Fibroblast of skin of right biceps (primary cell): ENCODE data around the gene QSOX2.

Experiments used
- DNase-seq: peaks from one replicate; pipeline ENCODE4 v3.0.0-alpha.2; 2013

Gene QSOX2, protein sequence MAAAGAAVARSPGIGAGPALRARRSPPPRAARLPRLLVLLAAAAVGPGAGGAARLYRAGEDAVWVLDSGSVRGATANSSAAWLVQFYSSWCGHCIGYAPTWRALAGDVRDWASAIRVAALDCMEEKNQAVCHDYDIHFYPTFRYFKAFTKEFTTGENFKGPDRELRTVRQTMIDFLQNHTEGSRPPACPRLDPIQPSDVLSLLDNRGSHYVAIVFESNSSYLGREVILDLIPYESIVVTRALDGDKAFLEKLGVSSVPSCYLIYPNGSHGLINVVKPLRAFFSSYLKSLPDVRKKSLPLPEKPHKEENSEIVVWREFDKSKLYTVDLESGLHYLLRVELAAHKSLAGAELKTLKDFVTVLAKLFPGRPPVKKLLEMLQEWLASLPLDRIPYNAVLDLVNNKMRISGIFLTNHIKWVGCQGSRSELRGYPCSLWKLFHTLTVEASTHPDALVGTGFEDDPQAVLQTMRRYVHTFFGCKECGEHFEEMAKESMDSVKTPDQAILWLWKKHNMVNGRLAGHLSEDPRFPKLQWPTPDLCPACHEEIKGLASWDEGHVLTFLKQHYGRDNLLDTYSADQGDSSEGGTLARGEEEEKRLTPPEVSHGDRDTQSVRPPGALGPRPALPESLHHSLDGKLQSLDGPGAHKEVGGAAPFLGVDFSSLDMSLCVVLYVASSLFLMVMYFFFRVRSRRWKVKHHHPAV

DNA sequence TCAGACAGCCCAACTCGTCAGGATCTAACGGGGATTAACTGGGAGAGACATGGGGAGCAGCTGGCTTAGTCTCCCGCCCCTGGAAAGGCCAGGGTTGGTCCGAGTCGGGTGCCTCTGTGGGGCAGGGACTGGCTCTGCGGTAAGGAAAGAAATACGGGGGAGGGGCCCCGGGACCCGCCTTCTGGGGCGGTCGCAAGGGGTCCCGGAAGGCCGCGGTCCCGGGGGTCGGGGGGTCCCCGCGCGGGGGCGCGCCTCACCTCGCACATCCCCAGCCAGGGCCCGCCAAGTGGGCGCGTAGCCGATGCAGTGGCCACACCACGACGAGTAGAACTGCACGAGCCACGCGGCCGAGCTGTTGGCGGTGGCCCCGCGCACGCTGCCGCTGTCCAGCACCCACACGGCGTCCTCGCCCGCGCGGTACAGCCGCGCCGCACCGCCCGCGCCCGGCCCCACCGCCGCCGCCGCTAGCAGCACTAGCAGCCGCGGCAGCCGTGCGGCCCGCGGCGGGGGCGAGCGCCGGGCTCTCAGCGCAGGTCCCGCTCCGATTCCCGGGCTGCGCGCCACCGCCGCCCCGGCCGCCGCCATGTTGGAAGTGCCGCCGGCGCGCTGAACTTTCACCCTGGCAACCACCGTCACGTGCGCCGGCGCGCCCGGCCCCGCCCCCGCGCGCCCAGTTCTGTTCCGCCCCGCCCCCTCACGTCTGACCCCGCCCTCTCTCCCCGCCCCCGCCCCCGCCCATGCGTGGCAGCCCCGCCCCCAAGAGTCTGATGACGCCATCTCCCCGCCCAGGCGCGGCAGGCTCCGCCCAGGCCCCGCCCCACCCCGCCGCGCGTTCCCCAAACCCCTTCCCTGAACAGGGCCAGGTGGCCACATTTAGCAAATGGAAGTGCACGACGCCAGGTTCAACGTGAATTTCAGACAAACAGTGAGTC, at the start of gene QSOX2:
TSS of gene QSOX2 (minus strand) at position 594 of the 932 bp plus-strand sequence. CDS start at position 585, 9 bp downstream.
- DNase-seq: peak; percentile 77

DNA sequence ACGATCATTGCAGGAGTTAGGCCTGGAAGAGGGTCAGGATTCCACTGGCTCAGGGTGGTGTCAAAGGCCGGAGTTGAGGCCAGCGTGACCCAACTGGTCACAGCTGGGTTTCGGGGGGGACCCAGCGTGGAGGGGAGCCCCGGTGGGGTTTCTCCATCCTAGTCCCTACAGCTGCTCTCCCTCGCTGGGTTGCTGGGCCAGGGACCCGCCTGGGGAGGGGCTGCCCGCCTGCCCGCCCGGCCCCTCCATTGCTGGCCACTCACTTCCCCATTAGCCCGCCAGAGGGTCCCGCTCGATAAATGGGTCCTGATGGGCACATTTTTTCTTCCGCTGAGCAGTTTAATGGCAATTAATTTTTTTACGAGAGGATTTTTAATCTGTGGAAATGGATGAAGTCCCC, 49.4 kb upstream of the QSOX2 start:
- DNase-seq: no peak

DNA sequence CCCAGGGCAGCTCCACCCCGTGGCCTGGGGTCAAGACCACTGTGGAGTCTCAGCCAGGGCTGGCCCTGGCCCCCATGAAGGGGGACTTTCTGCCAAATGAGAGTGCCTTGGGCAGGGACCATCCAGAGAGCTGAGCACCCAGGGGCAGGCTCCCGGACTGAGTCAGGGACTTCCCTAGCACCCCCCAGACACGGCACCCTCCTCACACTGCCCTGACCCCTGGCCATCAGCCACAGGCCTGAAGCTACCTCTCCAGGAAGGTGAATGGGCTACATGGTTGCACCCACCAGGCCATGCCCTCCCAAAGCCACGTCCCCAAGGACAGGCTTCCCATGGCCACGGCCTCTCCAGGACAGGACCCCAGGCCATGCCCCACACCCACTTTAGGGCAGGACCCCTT, 48.8 kb upstream of the QSOX2 start:
- no peak for DNase-seq

DNA sequence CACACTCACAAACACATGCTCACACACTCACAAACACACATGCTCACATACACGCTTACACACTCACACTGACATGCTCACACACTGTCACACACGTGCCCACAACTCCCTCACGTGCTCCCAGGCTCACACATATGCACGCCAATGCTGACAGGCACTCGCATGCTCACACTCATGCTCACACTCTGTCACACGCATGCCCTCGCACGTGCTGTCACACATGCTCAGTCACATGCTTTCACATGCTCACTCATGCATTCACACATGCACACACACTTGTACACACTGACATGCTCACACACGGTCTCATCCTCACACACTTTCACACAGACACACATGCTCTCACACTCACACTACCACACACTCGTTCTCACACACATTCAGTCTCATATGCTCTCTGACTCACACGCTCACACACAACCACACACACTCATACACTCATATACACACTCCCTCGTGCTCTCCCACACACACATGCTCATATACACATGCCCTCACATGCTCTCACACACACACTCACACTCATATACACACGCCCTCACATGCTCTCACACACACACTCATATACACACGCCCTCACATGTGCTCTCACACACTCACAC, 48.0 kb upstream of the QSOX2 start:
- no peak for DNase-seq

DNA sequence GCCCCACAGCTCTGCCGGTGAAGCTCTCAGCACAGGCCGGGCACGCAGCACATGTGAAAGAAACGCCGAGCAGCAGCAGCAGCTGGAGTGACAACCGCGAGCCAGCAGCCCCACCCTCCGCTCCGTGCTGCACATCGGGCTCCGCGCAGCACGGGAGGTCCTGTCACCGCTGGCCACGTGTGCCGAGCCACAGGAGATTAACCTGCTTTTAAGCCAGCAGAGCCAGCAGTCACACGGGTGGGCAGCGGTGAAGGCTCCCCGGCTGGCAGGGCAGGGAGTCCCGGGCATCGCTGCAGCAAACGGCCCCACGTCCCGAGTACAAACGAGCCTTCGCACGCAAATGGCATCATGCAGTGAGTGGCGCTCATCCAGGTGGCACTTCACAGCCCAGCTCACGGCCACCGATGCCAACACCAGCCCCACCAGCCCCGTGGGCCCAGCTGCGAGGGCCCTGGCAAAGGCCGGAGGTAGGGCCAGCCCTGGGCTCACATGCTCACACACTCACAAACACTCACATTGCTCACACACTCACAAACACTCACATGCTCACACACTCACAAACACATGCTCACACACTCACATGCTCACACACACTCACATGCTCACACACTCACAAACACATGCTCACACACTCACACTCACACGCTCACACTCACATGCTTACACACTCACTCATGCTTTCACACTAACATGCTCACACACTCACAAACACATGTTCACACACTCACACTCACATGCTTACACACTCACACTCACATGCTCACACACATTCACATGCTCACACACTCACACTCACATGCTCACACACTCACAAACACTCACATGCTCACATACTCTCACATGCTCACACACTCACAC, 47.2 kb upstream of the QSOX2 start:
- DNase-seq: no peak

DNA sequence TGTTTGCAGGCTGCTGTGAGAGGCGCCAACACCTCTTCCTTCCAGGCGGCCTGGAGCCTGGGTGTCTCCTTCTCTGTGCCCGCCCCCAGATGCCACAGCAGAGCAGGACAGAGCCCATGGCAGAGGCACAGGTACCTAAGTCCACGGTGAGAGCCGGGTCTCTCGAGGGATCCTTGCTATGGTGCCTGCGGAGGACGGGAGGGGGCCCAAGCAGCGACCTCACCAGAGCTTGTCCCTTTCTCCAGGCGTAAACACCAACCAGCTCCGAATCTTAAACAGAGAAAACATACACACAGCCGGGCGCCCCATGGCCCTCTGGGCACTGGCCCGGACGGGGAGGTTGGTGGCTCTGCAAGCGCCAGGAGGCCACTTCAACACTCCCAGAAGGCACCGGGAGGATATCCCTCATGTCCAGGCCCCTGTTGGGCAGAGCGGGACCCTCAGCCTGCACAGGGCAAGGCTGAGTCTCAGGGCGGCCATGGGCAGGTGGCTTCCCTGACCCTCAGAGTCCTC, 46.5 kb upstream of the QSOX2 start:
- DNase-seq: no peak

DNA sequence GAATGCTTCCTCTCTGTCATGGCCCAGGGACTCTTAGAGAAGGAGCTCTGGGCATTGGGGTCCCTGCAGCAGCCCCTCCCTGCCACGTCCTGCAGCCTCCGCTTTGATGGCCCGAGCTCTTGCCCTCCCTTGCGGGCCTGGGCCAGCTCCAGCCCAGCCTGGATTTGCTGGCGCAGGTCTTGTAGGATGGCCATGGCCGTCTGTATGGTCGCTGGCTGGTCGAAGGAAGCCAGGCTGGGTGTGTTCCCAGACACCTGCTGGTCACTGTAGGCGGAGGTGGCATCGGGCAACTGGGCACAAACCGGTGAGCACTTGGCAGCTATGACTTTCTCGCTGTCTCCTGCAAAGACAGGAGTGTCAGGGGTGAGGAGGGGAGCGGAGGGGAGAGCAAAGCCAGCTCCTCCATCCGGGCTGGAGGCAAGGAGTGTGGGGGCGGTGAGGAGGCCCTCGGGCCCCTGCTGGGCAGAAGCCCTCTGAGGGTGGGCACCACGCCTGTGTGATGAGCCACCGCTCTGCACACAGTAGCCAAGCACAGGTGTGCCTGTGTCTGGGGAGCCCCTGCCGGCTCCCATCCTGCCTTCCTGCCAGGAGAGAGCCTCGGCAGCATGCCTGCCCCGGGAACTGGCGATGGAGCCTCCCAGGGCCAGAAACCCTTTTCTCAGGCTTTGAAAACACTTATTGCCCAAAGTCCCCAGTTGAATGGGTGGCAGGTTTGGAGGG, 45.9 kb upstream of the QSOX2 start:
- DNase-seq: no peak

DNA sequence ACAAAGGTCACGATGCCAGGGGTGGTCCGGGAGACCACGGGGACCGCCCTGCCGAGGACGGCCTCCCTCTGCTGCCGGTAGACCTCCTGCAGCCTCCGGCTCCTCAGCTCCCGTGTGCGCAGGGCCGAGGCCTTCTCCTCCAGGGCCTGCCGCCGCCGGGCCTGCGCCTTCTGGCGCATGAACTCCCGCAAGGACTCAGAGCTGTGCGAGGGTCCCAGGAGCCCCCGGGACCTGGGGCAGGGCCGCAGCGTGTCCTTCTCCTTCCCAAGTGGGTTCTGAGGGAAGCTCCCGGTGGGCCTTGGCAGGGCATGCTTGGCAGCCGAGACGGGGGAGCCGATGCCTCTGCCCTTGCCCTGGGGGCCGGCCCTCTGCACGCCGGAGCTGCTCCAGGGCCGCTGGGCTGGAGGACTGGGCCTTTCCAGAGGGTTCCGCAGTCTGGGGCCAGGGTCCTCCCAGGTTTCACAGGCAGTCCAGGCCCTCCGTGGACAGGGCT, 44.9 kb upstream of the QSOX2 start:
- DNase-seq: no peak

DNA sequence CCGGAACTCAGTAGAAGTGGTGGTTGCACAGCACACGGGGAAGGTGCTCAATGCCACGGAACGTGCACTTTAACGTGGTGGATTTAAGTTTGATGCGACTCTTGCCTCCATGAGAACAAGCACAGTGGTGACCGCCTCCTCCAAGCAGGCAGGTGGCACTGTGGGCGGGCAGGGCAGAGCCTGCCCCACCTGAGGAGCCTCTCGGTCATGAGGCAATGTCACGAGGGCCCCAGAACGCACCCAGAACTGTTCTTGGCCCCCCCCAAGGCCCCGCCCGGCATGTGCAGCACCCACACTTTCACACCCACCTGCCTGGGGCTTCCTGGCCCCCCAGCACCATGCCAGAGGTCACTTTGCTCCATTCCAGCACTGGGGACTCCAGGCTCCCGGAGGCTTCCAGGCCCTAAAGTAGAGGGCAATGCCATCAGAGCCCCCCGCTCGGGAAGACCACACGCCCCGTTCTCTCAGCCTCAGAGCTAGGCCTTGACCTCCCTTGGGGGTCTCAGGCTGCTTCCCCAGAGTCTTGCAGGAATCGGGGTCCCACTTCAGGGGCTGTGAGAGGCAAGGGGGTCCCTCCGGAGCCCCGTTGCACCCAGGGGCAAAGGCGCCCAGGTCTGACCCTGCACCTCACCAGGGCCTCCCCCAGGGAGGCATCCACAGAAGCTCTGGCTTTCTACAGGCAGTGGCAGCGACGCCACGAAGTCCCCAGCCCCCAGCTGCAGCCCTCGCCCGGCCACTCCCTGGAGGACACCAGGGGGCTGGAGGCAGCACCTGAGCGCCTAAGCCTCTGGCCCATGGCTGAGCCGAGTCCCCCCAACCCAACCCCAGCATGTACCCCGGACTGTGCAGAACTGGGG, 44.3 kb upstream of the QSOX2 start:
- no peak for DNase-seq

DNA sequence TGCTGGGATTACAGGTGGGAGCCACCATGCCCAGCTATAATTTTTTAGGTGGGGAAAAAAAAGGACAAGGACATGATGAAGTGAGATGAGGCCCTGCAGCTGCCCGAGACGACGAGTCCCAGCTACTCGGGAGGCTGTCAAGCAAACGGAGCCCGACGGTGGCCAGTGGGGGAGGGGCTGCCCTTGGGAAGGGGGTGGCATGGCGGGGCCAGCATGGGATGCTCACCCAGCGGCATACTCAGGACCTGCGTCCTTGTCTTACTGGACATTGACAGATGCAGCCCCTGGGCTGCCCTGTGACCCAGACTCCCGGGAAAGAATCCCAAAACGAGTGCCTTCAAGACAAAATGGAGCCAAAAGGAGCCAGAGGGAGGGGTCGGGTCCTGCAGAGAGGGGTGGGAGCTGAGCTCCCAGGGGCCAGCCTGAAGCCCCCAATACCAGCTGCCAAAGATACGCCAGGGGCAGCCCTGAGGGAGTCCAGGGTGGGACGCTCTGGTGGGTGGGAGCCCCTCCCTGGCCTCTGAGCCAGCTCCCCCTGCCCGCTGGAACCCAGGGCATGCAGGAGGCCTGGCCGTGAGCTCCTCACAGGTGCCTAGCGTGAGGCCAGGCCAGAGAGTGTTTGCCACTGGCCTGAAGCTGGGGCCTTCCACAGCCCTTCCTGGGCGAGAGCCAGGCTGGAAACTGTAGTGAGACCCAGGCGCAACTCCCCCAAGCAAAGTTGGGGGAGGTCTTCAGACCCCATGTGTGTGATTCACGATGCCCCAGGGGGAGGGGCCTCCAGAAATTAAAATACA, 42.5 kb upstream of the QSOX2 start:
- no peak for DNase-seq

DNA sequence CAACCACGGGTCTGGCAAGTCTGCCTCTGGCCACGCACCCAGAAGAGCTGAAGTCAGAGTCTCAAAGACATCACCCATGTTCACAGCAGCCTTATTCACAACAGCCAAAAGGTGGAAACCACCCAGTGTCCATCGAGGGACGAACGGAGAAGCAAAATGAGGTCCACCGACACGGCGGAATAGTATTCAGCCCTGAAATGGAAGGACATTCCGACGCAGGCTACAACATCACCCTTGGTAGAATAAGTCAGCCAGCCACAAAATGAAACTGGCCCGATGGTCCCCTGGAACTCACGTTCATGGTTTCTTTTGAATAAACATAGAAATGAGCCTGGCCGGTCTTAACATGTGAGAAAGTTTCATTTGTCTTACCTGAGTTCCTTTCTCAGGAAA, 41.4 kb upstream of the QSOX2 start:
- DNase-seq: no peak

DNA sequence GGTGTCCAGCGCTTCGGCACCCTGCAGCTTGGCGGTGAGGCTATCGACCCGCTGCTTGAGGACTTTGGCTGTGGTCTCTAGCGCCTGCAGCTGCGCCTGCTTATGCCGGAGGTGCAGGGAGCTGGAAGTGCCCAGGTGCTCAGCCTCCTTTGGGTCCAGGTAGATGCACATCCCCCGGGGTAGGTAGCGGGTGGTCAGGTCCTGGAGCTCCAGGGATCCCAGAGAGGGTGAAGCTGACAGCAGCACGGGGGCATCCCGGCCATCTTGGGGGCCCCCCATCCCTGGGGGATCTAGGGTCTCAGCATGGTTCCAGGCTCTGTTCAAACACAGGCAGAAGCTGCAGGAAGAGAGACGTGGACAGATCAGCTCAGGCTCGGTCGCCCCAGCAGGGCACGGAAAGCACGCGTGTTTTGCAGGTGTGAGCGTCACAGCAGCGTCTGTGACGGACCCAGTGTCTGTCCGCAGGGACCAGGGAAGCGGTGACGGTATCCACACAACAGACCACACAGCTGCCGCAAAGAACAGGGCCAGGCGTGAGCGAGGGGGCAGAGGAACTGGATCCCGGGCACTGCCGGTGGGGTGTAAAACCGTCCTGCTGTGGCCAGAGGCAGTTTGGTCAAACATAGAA, 40.9 kb upstream of the QSOX2 start:
- DNase-seq: no peak

DNA sequence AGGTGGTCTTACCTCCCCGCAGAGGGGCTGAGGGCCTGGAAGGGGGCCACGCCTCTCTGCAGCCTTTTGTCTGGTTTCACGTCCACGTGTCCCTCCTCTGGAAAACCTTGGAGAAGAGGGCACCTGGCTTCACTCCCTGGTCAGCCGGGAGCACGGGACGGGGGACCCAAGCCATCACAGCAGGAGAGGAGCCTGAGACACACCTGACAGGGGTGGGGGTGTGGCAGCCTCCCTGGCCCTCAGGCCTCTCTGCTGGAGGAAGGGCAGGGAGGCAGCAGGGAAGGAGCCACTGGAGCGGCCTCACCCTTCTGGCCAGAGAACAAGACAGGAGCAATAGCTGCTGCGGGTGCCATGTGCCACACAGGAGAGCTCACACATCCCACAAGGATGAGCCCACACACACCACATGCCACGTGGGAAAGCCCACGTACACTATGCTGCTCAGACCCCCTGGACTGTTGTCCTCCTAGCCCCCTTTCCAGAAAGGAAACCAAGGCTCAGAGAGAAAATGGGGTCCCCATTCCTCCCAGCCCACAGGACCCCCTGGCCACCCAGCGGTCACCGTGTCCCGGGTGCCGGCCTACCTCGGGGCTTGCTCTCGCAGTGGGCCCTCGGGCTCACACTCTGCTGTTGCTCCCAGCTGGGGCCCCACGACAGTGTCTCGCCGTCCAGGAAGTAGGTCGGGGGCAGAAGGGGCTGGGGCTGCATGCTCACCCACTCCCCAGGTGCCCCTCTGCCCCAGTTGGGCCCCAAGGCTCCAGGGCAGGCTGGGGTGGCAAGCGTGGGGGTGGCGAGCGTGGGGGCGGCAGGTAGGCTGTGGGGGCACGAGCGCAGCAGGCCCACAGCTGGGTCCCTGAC, 40.1 kb upstream of the QSOX2 start:
- DNase-seq: no peak

DNA sequence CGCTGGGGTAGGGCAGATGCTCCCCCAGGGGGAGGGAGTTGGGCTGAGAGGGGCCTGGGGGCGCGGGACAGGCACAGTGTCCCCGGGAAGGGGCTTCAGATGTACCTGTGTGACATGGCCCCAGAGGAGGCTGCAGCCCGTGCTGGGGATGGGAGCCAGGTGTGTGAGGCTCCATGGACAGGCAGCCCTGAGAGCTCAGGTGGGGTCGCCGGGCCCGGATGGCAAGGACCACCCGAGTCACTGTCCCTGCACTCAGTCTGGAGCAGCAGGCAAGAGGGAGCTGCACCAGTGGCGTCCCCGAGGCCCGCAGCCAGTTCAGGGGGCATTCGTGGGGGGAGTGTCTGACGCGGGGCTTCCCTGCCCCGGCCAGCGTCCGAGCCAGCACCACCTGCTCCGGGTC, 39.3 kb upstream of the QSOX2 start:
- DNase-seq: no peak

DNA sequence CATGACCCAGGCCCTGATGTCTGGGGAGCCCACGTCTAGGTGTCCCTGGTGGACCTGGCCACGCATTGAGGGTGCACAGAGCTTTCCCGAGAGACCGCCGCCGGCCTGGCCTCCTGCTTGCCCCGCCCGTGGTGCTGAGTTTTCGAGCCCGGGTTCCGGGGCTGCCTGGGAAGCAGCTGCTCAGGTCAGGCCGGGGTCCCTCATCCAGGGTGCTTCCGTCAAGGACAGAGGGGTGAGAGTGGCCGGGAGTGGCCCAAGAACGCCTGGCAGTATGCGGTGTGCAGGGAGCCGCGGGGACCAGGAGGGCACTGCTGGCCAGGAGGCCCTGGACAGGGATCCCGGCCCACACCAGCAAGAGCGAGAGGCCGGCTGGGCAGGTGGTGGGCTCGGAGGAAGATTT, 38.7 kb upstream of the QSOX2 start:
- DNase-seq: no peak

DNA sequence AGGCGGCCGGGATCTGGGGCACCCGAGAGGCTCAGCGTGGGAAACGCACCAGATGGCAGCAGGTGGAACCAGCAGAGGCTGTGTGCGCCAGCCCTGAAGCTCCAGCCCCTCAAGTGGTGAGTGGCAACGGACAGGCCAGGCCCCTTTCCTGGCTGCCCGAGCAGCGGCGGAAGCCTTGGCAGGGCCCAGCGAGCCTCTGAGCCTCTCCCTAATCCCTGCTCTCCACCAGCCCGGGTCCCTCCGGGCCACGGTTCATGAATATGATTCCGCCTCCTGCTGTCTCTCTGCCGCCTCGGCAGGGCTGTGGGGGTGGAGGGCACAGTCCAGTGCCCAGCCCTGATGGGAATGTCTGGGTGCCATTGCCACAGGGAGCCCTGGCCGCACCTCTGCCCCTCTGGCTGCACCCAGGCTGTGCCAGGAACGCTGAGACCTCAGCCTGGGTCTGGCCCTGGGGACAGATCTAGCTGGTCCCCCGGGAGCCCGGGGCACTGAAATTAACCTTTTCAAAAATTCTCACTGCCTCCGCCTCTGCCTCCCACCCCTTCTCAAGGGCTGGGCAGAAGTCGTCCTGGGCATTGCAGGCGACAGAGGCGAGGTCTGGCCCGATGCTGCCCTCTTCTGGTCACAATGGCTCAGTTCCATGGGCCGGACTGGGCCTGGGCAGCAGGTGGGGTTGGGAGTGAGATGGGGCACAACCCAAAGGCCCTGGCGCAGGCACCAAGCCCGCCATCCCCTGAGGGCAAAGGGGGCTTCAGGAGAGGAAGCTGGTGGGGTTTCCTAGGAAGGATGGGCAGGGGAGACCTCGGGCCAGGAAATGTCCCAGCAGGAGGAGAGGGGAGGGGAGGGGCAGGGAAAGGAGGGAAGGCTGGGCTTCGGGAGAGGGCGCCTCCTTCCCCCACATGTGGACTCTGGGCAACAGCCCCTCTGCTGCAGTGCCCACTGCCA, 38.0 kb upstream of the QSOX2 start:
- DNase-seq: peak; percentile 51
